ENCODE results near the gene ROR1. TPM values are rescaled to one million over a fixed set of nuclear protein-coding genes. Genes with fewer than 3 reads are reported as not detected.

Gene ROR1
- total RNA-seq, 1 donor from 2014 or later = 6.7 TPM

DNA sequence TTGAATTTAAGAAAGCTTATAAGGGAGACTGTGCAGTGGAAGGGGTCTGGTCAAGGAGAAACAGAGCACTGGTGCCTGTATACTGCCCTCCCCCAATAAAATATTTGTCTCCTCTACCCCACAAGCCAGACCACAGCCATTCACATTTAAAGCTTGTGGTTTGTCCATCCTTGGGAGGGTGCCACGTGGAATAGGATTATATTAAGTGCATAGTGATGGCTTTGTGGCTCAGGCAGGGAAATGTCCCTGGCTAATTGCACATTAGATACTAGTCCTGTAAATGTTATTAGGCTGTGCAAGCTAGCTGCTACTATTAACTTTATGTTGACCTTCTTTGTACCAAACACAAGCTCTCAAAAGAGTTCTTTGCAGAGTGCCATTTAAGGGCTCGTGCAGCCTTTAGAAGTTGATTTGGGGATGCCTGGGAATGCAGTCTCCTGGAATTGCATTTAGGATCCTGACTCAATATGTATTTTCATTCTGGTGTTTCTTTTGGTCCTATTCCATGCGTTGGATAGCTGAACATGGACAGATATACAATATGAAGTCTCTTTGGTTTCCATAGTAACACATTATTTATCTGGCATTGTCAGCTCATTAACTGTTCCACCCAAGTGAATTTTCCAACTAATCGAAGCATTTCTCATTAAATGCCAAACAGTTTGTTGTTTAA is 210.6 kb downstream of the ROR1 start:
- Mint-ChIP-seq H3K4me3 (ENCODE audit: unreplicated experiment) (no peak overlapping the region), H3K36me3 (ENCODE audit: low read depth, unreplicated experiment) (no peaks in the 10 kb centered on the region), H3K9me3 (ENCODE audit: unreplicated experiment) (no peaks in the 10 kb centered on the region), H3K27ac (ENCODE audit: unreplicated experiment) (no peak overlapping the region), H3K4me1 (ENCODE audit: unreplicated experiment) (peaks cover 9% of the 10 kb centered on the region), H3K27me3 (ENCODE audit: unreplicated experiment) (no peaks in the 10 kb centered on the region)
- no peak for DNase-seq (ENCODE audit: low spot score)
- TF ChIP-seq, protein P1, sequence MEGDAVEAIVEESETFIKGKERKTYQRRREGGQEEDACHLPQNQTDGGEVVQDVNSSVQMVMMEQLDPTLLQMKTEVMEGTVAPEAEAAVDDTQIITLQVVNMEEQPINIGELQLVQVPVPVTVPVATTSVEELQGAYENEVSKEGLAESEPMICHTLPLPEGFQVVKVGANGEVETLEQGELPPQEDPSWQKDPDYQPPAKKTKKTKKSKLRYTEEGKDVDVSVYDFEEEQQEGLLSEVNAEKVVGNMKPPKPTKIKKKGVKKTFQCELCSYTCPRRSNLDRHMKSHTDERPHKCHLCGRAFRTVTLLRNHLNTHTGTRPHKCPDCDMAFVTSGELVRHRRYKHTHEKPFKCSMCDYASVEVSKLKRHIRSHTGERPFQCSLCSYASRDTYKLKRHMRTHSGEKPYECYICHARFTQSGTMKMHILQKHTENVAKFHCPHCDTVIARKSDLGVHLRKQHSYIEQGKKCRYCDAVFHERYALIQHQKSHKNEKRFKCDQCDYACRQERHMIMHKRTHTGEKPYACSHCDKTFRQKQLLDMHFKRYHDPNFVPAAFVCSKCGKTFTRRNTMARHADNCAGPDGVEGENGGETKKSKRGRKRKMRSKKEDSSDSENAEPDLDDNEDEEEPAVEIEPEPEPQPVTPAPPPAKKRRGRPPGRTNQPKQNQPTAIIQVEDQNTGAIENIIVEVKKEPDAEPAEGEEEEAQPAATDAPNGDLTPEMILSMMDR (IDR thresholded peaks at IDR 0.05; ENCODE audit: unreplicated experiment) = no peak

DNA sequence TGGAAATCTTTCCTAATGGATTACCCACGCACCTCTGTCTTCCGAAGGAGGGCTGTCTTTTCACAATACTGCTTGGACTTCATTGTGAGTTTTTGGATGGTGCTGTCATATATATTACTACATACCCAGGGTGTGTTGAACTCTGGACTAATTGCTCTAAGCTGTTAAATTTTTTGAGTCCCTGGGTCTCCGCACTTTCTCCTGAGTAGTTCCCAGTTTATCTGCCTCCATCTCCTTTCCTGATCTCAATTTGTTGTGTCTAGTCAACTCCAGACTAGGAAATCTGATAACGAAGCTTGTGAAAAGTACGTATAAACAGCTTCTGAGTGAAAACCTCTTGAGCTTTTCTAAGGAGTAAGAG is 211.1 kb downstream of the ROR1 start:
- Mint-ChIP-seq H3K9me3 (ENCODE audit: unreplicated experiment) (no peaks in the 10 kb centered on the region), H3K4me3 (ENCODE audit: unreplicated experiment) (no peak overlapping the region), H3K27me3 (ENCODE audit: unreplicated experiment) (no peaks in the 10 kb centered on the region), H3K27ac (ENCODE audit: unreplicated experiment) (no peak overlapping the region), H3K4me1 (ENCODE audit: unreplicated experiment) (peaks cover 9% of the 10 kb centered on the region), H3K36me3 (ENCODE audit: low read depth, unreplicated experiment) (no peaks in the 10 kb centered on the region)
- TF ChIP-seq, protein P1 (IDR thresholded peaks at IDR 0.05; ENCODE audit: unreplicated experiment) = no peak
- no peak for DNase-seq (ENCODE audit: low spot score)

DNA sequence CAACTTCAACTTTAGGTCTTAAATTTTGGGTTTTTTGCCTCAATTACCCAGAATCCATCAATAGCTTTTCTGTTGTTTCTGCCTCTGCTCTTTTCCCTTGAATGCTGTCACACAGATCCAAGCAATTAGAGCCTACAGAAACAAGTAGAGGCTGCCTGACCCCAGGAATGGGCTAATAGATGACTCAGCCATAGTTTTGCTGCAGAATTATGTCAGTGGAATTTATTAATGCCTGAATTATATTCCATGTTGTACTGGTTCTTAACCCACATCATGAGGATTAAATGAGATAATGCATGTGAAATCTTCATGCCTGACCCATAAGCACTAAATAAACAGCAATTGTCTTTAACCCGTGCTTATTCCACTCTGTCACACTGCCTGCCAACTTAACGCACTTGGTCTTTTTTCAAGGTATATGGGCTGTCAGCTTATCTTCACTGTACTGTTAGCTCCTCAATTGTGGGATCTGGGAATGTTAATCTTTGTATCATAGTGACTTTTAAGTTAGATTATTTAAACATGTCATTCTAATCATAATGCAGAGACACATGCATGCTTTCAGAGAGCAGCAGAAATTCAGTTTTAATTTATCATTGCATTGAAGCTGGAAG is 213.3 kb downstream of the ROR1 start:
- no peaks in the 10 kb centered on the region for H3K9me3 Mint-ChIP-seq (ENCODE audit: unreplicated experiment)
- no peak for DNase-seq (ENCODE audit: low spot score)
- H3K27ac Mint-ChIP-seq (ENCODE audit: unreplicated experiment) = no peak overlapping the region
- no peak overlapping the region for H3K4me3 Mint-ChIP-seq (ENCODE audit: unreplicated experiment)
- peaks cover 9% of the 10 kb centered on the region for H3K4me1 Mint-ChIP-seq (ENCODE audit: unreplicated experiment)
- no peaks in the 10 kb centered on the region for H3K27me3 Mint-ChIP-seq (ENCODE audit: unreplicated experiment)
- TF ChIP-seq, protein P1 (IDR thresholded peaks at IDR 0.05; ENCODE audit: unreplicated experiment) = no peak
- H3K36me3 Mint-ChIP-seq (ENCODE audit: low read depth, unreplicated experiment) = no peaks in the 10 kb centered on the region

DNA sequence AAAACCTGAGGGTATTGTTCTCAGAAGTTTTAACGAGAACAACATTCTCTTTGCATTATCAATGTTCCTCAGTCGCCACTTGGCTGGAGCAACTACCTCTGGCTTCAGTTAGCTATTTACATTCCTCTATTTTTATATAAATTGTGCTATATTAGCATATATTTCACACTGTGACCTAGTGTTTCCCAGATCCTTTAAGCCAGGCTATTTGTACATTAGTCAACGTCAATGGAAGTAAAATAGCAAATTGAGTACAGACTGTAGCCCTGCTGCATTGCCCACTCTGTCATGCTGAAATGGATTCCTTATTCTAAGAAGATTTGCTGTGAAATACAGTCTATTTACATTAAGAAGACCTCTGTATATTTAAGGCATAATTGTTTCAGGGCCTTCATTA is 213.8 kb downstream of the ROR1 start:
- H3K27ac Mint-ChIP-seq (ENCODE audit: unreplicated experiment) = no peak overlapping the region
- TF ChIP-seq, protein P1 (IDR thresholded peaks at IDR 0.05; ENCODE audit: unreplicated experiment) = no peak
- no peak for DNase-seq (ENCODE audit: low spot score)
- H3K36me3 Mint-ChIP-seq (ENCODE audit: low read depth, unreplicated experiment) = no peaks in the 10 kb centered on the region
- H3K4me1 Mint-ChIP-seq (ENCODE audit: unreplicated experiment) = peaks cover 9% of the 10 kb centered on the region
- no peak overlapping the region for H3K4me3 Mint-ChIP-seq (ENCODE audit: unreplicated experiment)
- no peaks in the 10 kb centered on the region for H3K27me3 Mint-ChIP-seq (ENCODE audit: unreplicated experiment)
- H3K9me3 Mint-ChIP-seq (ENCODE audit: unreplicated experiment) = no peaks in the 10 kb centered on the region

DNA sequence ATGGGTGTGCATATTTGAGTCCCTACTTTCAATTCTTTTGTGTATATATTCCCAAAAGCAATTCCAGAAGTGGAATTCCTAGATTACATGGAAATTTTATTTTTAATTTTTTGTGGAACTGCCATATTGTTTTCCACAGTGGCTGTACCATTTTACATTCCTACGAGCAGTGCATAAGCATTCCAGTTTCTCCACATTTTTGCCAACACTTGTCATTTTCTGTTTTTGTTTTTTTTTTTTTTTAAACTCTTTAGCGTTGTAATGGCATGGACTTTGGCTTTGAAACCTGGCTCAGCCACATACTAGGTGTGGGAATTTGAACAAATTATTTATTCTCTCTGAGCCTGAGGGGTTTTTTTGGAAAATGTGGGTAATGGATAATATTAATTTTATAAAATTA is 215.1 kb downstream of the ROR1 start:
- Mint-ChIP-seq H3K4me1 (ENCODE audit: unreplicated experiment) (peaks cover 11% of the 10 kb centered on the region), H3K4me3 (ENCODE audit: unreplicated experiment) (no peak overlapping the region), H3K9me3 (ENCODE audit: unreplicated experiment) (no peaks in the 10 kb centered on the region), H3K36me3 (ENCODE audit: low read depth, unreplicated experiment) (no peaks in the 10 kb centered on the region), H3K27ac (ENCODE audit: unreplicated experiment) (no peak overlapping the region), H3K27me3 (ENCODE audit: unreplicated experiment) (no peaks in the 10 kb centered on the region)
- TF ChIP-seq, protein P1 (IDR thresholded peaks at IDR 0.05; ENCODE audit: unreplicated experiment) = no peak
- DNase-seq (ENCODE audit: low spot score) = no peak
